OCI-LY3 (cell line): ENCODE data around the gene DCPS.

ENCODE experiments used
- EZH2phosphoT487 ChIP-seq: fragments of 200-600 bp; shearing (Covaris generic); IDR thresholded peaks from 2 replicates; pipeline ENCODE4 v1.6.1; 2018; ENCODE audit warnings: antibody characterized with exemption, mixed run types, low read depth
- TF ChIP-seq, protein P1 (sequence below): fragments of 200-600, 300-600 bp; sonication (generic); IDR thresholded peaks from 2 replicates; pipeline ENCODE4 v1.5.1; 2014; ENCODE audit warnings: antibody characterized with exemption, low read length, low read depth

DNA sequence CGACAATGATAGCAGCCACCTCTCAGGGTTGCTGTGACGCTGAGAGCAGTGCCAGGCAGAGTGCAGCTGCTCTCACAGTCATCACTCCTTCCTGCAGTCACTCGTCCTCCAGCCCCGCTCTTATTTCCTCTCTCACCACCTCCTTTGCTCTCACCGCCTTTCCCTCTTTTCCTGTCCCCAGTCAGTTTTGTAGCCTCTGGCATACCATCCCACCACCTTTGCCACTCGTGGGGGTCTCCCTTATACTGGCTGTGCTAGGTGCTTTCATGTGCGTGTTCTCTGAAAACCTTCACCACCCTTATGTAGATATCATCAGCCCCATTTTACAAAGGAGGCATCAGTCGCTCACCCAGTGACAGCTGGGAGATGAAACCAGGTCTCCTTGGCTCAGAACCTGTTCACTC lies 32.3 kb downstream of the DCPS start:
- TF ChIP-seq, protein P1, sequence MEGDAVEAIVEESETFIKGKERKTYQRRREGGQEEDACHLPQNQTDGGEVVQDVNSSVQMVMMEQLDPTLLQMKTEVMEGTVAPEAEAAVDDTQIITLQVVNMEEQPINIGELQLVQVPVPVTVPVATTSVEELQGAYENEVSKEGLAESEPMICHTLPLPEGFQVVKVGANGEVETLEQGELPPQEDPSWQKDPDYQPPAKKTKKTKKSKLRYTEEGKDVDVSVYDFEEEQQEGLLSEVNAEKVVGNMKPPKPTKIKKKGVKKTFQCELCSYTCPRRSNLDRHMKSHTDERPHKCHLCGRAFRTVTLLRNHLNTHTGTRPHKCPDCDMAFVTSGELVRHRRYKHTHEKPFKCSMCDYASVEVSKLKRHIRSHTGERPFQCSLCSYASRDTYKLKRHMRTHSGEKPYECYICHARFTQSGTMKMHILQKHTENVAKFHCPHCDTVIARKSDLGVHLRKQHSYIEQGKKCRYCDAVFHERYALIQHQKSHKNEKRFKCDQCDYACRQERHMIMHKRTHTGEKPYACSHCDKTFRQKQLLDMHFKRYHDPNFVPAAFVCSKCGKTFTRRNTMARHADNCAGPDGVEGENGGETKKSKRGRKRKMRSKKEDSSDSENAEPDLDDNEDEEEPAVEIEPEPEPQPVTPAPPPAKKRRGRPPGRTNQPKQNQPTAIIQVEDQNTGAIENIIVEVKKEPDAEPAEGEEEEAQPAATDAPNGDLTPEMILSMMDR, result no peak
- no peak for TF ChIP-seq EZH2phosphoT487
